22Rv1 (cell line): ENCODE data around the gene C5.

Experiments used
- ZFX ChIP-seq: fragments of 450-650 bp; IDR thresholded peaks from 2 replicates; pipeline ENCODE4 v1.6.1; 2017; ENCODE audit warnings: antibody characterized with exemption, borderline replicate concordance
- TF ChIP-seq, protein P1 (sequence below): fragments of 450-650 bp; IDR thresholded peaks from 2 replicates; pipeline ENCODE4 v1.5.1; 2017; ENCODE audit warnings: mild to moderate bottlenecking

GRCh38 chr9:120913647-120914264 lies 136.3 kb downstream of the C5 start:
- TF ChIP-seq, protein P1, sequence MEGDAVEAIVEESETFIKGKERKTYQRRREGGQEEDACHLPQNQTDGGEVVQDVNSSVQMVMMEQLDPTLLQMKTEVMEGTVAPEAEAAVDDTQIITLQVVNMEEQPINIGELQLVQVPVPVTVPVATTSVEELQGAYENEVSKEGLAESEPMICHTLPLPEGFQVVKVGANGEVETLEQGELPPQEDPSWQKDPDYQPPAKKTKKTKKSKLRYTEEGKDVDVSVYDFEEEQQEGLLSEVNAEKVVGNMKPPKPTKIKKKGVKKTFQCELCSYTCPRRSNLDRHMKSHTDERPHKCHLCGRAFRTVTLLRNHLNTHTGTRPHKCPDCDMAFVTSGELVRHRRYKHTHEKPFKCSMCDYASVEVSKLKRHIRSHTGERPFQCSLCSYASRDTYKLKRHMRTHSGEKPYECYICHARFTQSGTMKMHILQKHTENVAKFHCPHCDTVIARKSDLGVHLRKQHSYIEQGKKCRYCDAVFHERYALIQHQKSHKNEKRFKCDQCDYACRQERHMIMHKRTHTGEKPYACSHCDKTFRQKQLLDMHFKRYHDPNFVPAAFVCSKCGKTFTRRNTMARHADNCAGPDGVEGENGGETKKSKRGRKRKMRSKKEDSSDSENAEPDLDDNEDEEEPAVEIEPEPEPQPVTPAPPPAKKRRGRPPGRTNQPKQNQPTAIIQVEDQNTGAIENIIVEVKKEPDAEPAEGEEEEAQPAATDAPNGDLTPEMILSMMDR = no peak
- no peak for TF ChIP-seq ZFX
